Nephron progenitor cell (in vitro differentiated cells): ENCODE results near the gene SIGLEC10.

ENCODE experiments used
- DNase-seq: peaks from one replicate; pipeline ENCODE4 v3.0.0; 2021
- H3K27ac Mint-ChIP-seq: 2 replicates; pipeline ENCODE4 v1.8.0; 2021; ENCODE audit warnings: mild to moderate bottlenecking, moderate library complexity, mixed read lengths
- H3K27me3 Mint-ChIP-seq: 2 replicates; pipeline ENCODE4 v1.8.0; 2021; ENCODE audit warnings: mild to moderate bottlenecking, low read depth, mixed read lengths; ENCODE audit not compliant: poor library complexity
- H3K36me3 Mint-ChIP-seq: 2 replicates; pipeline ENCODE4 v1.8.0; 2021; ENCODE audit warnings: low read depth, mixed read lengths
- H3K4me1 Mint-ChIP-seq: 2 replicates; pipeline ENCODE4 v1.8.0; 2021; ENCODE audit warnings: mixed read lengths
- H3K4me3 Mint-ChIP-seq: 2 replicates; pipeline ENCODE4 v1.8.0; 2021; ENCODE audit warnings: mild to moderate bottlenecking, moderate library complexity, mixed read lengths
- H3K9me3 Mint-ChIP-seq: 2 replicates; pipeline ENCODE4 v1.8.0; 2021; ENCODE audit warnings: mild to moderate bottlenecking, moderate library complexity, mixed read lengths
- CTCF ChIP-seq: fragments of 200-600 bp; sonication (generic); IDR thresholded peaks from 2 replicates; pipeline ENCODE4 v1.5.0; 2021; ENCODE audit warnings: antibody characterized with exemption

The SIGLEC10 gene

GRCh38 chr19:51460164-51460992, 42.9 kb upstream of the SIGLEC10 start:
- Mint-ChIP-seq H3K27ac (no peak overlapping the region), H3K9me3 (peaks cover 59% of the 10 kb centered on the region), H3K36me3 (no peaks in the 10 kb centered on the region), H3K4me1 (no peaks in the 10 kb centered on the region), H3K27me3 (peaks cover 27% of the 10 kb centered on the region), H3K4me3 (no peak overlapping the region)
- no peak for DNase-seq
- no peak for TF ChIP-seq CTCF

- DNase-seq, result no peak
These were observed 41.6 kb upstream of the SIGLEC10 start for GRCh38 chr19:51458899-51459505.

GRCh38 chr19:51458051-51458645, 40.7 kb upstream of the SIGLEC10 start, which contains the start of gene SIGLEC8:
TSS of gene SIGLEC8 (minus strand) at chr19:51458454. CDS start at chr19:51458387, 67 bp downstream.
- Mint-ChIP-seq H3K27me3 (peaks cover 14% of the 10 kb centered on the region), H3K36me3 (no peaks in the 10 kb centered on the region), H3K4me3 (no peak within 1 kb of the TSS), H3K27ac (no peak within 1 kb of the TSS), H3K9me3 (peaks cover 59% of the 10 kb centered on the region), H3K4me1 (no peaks in the 10 kb centered on the region)
- no peak for DNase-seq
- TF ChIP-seq CTCF, result no peak

More at GRCh38 chr19:51458899-51459505, 41.6 kb upstream of the SIGLEC10 start:
- H3K4me3 Mint-ChIP-seq, result no peak overlapping the region
- H3K36me3 Mint-ChIP-seq, result no peaks in the 10 kb centered on the region
- TF ChIP-seq CTCF, result no peak
- H3K27ac Mint-ChIP-seq, result no peak overlapping the region
- no peaks in the 10 kb centered on the region for H3K4me1 Mint-ChIP-seq
- H3K27me3 Mint-ChIP-seq, result peaks cover 14% of the 10 kb centered on the region
- peaks cover 56% of the 10 kb centered on the region for H3K9me3 Mint-ChIP-seq

- Mint-ChIP-seq H3K36me3 (no peaks in the 10 kb centered on the region), H3K27ac (no peak overlapping the region), H3K9me3 (peaks cover 60% of the 10 kb centered on the region), H3K4me3 (no peak overlapping the region), H3K27me3 (peaks cover 9% of the 10 kb centered on the region), H3K4me1 (no peaks in the 10 kb centered on the region)
- TF ChIP-seq CTCF, result no peak
- DNase-seq, result no peak
These were observed 40.0 kb upstream of the SIGLEC10 start for GRCh38 chr19:51457351-51458013.

- peaks cover 68% of the 10 kb centered on the region for H3K9me3 Mint-ChIP-seq
- no peaks in the 10 kb centered on the region for H3K4me1 Mint-ChIP-seq
- TF ChIP-seq CTCF, result no peak
- H3K27ac Mint-ChIP-seq, result no peak overlapping the region
- H3K27me3 Mint-ChIP-seq, result peaks cover 12% of the 10 kb centered on the region
- H3K36me3 Mint-ChIP-seq, result no peaks in the 10 kb centered on the region
- no peak overlapping the region for H3K4me3 Mint-ChIP-seq
- DNase-seq, result no peak
These were observed 39.3 kb upstream of the SIGLEC10 start for GRCh38 chr19:51456541-51457290.
